ENCODE data around the gene GJC3.
A peak's percentile ranks its signal among the peaks of the same experiment; 100 is the strongest.
"Not testable (repeated sequence)": the region's sequence is repeated elsewhere in the genome, so short reads cannot be mapped to it uniquely, and the experiment has no call there.

GJC3 gene, protein sequence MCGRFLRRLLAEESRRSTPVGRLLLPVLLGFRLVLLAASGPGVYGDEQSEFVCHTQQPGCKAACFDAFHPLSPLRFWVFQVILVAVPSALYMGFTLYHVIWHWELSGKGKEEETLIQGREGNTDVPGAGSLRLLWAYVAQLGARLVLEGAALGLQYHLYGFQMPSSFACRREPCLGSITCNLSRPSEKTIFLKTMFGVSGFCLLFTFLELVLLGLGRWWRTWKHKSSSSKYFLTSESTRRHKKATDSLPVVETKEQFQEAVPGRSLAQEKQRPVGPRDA

GRCh38 chr7:99928994-99929729 is at the start of gene GJC3:
Gene GJC3 (minus strand): TSS chr7:99929620. CDS start chr7:99929620, 0 bp downstream.
- peak; percentile 48 for DNase-seq

DNA sequence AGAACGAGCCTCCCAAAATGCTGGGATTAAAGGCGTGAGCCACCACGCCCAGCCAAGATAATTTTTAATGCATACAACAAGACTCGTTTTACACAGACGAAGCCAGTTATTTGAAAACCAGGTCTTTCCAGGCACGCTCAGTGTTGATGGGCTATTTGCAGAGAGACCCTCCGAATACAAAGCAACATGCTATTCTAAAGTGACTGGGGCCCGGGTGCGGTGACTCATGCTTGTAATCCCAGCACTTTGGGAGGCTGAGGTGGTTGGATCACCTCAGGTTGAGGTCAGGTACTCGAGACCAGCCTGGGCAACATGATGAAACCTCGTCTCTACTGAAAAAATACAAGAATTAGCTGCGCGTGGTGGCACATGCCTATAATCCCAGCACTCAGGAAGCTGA is 47.2 kb upstream of the GJC3 start:
- DNase-seq, result no peak

DNA sequence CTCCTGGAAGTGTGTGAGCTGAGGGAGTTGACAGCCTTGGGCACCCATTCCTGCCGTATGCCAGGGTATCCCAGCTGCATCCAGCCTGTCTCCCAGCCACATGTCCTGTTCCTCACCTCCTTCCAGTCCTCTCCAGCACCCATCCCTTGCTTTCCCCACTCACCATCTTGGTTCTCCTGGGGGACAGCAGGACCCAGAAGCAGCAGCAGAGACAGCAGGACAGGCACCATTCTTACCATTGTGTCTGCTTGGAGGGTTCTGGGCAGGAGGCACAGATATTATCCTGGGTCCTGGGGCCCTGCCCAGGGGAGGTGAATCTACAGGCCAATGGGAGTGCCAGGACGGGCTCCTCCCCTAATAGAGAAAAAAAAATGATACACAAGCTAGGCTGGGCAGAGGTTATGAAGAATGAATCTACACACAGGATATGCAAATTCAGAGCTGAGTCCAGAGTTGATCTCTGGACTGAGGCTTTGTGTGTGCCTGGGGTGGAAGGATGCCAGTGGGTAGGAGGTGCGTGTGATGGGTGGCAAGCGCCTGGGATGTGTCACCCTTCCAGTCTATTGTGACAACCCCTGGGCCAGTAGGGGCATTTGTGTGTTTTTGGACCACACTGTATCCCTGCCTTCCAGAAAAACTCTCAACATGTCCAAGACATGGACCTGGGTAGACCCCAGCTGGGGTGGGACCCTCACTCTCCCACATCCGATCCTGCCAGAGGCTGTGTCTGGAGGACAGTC is 46.5 kb upstream of the GJC3 start, which contains the start of gene AZGP1:
TSS of gene AZGP1 (minus strand) at position 250 of the 740 bp plus-strand sequence. CDS start at position 239, 11 bp downstream.
- DNase-seq, result no peak

DNA sequence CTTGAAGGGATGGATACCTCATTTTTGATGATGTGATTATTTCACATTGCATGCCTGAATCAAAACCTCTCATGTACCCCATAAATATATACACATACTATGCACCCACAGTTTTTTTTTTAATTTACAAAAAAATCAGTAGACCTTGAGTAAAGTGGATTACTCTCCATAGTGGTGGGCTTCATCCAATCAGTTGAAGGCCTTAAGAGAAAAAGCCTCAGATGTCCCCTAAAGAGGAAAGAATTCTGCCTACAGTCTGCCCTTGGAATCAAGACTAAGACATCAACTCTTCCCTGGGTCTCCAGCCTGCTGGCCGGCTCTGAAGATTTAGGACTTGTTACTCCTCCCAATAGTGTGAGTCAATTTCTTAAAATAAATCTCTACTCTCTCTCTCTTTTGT is 45.3 kb upstream of the GJC3 start:
- no peak for DNase-seq

DNA sequence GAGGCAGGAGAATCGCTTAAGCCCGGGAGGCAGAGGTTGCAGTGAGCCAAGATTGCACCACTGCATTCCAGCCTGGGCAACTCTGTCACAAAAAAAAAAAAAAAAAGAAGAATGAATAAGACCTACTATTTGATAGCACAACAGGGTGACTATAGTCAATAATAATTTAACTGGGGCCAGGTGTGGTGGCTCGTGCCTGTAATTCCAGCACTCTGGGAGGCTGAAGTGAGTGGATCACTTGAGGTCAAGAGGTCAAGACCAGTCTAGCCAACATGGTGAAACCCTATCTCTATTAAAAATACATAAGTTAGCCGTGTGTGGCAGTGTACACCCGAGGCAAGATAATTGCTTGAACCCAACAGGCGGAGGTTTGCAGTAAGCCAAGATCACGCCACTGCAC is 44.4 kb upstream of the GJC3 start:
- DNase-seq, result not testable (repeated sequence)

- no peak for DNase-seq
These were observed 41.8 kb upstream of the GJC3 start for GRCh38 chr7:99971242-99971641.

- not testable (repeated sequence) for DNase-seq
These were observed 40.4 kb upstream of the GJC3 start for GRCh38 chr7:99969813-99970212.

DNA sequence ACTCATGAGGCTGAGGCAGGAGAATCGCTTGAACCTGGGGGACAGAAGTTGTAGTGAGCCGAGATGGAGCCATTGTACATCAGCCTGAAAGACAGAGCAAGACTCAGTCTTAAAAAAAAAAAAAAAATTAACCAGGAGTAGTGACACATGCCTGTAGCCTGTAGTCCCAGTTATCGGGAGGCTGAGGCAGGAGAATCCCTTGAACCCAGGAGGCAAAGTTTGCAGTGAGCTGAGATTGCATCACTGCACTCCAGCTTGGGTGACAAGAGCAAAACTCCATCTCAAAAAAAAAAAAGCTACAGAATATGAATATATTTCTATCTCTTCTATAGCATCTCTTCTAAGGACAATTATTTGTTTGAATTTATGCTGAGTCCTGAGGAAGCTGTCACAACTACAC is 39.9 kb upstream of the GJC3 start:
- no peak for DNase-seq

GRCh38 chr7:99958564-99959227 is 29.3 kb upstream of the GJC3 start:
- no peak for DNase-seq

DNA sequence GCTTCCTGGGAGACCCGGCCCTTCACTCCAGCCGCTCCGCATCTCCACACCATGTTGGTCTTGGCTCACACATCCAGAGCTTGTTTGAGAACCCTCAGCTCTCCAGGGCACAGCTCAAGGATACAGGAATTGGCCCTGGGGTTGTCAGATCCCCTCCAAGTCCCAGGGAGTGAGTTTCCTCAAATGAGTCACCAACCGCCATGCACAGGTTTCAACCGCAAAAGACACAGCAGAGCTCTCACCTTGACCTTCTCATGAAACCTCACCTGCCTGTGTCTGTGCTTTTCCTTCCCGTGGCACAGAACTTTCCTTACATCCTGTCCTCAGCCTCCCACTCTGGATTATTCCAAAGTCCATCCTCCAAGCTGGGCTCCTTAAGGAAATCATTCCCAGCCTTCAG is 25.8 kb upstream of the GJC3 start:
- no peak for DNase-seq

DNA sequence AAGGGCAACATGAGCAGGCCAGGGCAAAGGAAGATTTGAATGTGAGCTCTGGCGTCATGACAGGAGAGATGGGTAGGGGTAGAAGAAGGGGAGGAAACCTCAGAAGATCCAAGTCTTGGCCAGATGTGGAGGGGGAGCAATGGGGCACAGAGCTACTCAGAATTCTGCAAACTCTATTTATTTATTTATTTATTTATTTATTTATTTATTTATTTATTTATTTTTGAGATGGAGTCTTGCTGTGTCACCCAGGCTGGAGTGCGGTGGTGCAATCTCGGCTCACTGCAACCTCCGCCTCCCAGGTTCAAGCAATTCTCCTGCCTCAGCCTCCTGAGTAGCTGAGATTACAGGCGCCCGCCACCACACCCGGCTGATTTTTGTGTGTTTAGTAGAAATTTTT is 25.2 kb upstream of the GJC3 start:
- not testable (repeated sequence) for DNase-seq

DNA sequence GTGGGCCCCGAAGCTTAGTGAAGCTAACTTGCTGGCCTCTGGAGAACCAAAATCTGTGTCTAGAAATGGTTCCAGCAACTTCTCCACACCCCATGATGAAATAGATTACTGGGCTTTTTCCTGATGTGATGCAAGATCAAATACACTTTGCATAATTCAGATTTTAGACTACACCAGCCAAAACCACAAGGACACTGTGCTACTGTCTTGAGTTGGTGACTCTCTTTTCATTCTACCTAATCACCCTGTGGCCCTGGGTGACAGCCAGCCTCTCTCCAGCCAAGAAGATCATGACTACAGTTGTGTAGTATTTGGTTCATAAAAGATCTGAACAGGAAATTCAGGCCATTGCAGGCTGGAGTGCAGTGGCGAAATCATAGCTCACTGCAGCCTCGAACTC is 24.2 kb upstream of the GJC3 start:
- peak; percentile 94 for DNase-seq

GRCh38 chr7:99952649-99953048 is 23.2 kb upstream of the GJC3 start:
- not testable (repeated sequence) for DNase-seq

DNA sequence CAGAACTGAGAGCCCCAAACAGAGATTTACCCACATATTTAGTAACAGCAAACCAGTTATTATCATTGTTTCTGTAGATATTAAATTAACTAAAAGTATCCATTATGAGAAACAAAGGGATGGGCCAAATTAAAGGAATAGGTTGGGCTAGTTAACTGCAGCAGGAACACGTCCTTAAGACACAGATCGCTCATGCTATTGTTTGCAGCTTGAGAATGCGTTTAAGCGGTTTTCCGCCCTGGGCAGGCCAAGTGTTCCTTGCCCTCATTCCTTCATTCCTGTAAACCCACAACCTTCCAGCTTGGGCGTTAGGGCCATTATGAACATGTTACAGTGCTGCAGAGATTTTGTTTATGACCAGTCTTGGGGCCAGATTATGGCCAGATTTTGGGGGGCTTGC is 21.4 kb upstream of the GJC3 start:
- not testable (repeated sequence) for DNase-seq

GRCh38 chr7:99949645-99950228 is 20.3 kb upstream of the GJC3 start:
- no peak for DNase-seq

DNA sequence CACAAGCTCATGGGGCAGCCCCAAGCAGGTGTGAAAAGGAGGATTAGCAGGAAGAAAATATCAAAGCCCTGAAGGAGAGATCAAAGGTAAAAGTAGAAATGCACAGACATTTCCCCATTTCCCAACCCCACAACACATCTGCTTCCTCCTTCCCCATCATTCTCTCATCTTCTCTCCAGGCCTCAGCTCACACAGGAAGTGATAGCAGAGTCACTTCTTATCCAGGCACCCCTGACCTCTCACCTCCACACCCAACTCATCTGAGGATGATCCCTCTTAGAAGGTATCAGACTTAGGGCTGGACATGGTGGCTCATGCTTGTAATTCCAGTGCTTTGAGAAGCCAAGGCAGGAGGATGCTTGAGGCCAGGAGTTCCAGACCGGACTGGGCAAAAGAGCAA is 18.2 kb upstream of the GJC3 start:
- no peak for DNase-seq

- no peak for DNase-seq
These were observed 15.2 kb upstream of the GJC3 start for GRCh38 chr7:99944497-99945070.

DNA sequence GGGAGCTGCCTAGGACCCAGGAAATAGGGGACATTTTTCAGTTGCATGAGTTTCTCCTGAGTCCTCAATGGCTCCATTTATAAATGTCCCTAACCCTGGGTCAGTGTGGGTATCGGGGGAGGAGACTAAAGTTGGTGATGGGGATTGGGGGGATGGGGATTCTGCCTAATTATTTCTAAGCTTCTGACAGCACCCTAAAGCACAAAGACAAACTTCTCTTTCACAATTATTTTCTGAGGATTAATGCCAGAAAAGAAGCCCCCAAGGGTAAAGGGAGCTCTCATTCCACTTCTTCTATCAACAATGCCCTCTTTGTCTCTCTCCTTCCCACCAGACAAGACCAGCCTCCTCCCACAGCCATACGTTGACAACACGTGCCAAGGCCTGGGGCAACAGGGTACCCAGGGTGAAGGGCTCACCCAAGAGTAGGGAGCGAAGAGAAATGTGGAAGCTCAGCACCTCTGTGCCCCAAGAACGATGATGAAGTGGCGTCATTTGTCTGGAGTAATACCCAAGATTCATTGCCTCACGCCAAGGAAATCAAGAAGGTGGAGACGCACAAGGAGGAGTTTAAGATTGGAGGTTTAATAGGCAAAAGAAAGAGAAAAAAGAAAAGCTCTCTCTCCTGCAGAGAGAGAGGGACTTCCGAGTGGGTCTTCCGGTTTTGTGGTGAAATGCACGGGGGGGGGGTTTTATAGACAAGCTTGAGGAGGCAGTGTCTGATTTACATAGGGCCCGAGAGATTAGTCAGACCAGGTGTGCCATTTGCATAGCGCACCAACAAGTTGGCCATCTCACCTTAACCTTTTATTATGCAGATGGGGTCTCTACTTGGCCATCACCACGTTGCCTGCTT is 14.4 kb upstream of the GJC3 start:
- no peak for DNase-seq

- no peak for DNase-seq
These were observed 8.9 kb upstream of the GJC3 start for GRCh38 chr7:99938296-99938695.

GRCh38 chr7:99935009-99935408 is 5.6 kb upstream of the GJC3 start:
- not testable (repeated sequence) for DNase-seq

DNA sequence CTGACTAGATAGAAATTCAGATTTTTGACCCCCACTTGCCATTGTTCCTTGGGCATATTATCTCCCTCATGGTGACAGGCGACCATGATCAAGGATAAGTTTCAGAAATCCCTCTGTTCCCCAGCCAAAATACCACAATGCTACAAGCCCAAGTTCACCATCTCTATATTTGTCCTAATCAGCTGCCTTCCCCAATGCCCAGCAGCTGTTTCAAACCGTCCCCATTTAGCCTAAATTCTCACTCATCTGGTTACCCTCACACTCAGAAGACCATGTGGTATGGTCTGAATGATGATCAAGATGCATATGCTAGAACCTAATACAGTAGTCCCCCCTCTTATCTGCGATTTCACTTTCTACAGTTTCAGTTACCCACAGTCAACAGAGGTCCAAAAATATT is 956 bp upstream of the GJC3 start:
- DNase-seq, result no peak

DNA sequence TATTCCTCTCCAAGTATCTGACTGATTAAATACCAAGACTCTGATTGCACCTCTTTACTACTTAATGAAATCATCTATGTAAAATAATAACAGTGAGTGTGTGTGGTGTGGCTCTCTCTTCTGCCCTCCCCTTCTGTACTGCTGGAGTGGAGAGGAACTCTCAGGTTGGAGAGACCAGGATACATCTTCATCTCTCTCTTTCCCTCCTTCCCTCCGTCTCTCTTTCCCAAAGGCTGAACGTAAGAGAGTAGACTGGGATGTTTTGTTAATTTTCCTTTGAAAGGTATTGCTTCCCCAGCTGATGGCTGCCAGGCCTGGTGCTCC is 272 bp upstream of the GJC3 start:
- DNase-seq, result no peak

All from MV-4-11 (cell line).